ENCODE results near the gene GALNTL6. TPM values are rescaled to one million over a fixed set of nuclear protein-coding genes. Genes with fewer than 3 reads are reported as not detected.

Gene GALNTL6
- polyA plus RNA-seq, 4 donors, result 0.30 to 0.45 (median 0.31) TPM; not detected in 1

- Histone ChIP-seq H3K27me3 (ENCODE audit: control insufficient read depth in 3 of 3, insufficient read depth in 3 of 3, low read length in 3 of 3) (no peaks in the 10 kb centered on the region), H3K4me1 (ENCODE audit: control insufficient read depth in 3 of 3, insufficient read depth in 2 of 3, low read depth in 1 of 3, low read length in 2 of 3) (no peaks in the 10 kb centered on the region), H3K4me3 (ENCODE audit: low read depth in 1 of 3, low read length in 3 of 3) (no peak overlapping the region), H3K9me3 (ENCODE audit: control insufficient read depth in 2 of 2, insufficient read depth in 1 of 2, low read depth in 1 of 2, low read length in 1 of 2) (no peaks in the 10 kb centered on the region), H3K27ac (ENCODE audit: low read depth in 1 of 3, low read length in 2 of 3) (no peak overlapping the region), H3K36me3 (ENCODE audit: control insufficient read depth in 3 of 3, insufficient read depth in 2 of 3, low read depth in 1 of 3, low read length in 3 of 3) (no peaks in the 10 kb centered on the region)
- 54 to 59% (median 55%) methylated on average over 5 of the region's 5 CpGs for WGBS, 3 donors
- no peak for DNase-seq
- no peak for FAIRE-seq
Observed at GRCh38 chr4:172344308-172344938, 531.2 kb downstream of the GALNTL6 start.

GRCh38 chr4:172348426-172348825 is 535.2 kb downstream of the GALNTL6 start:
- H3K27ac ChIP-seq (ENCODE audit: low read depth in 1 of 3, low read length in 2 of 3), result no peak overlapping the region
- H3K4me3 ChIP-seq (ENCODE audit: low read depth in 1 of 3, low read length in 3 of 3), result no peak overlapping the region
- FAIRE-seq (no peak), DNase-seq (no peak)
- no peaks in the 10 kb centered on the region for H3K27me3 ChIP-seq (ENCODE audit: control insufficient read depth in 3 of 3, insufficient read depth in 3 of 3, low read length in 3 of 3)
- no peaks in the 10 kb centered on the region for H3K4me1 ChIP-seq (ENCODE audit: control insufficient read depth in 3 of 3, insufficient read depth in 2 of 3, low read depth in 1 of 3, low read length in 2 of 3)
- no peaks in the 10 kb centered on the region for H3K9me3 ChIP-seq (ENCODE audit: control insufficient read depth in 2 of 2, insufficient read depth in 1 of 2, low read depth in 1 of 2, low read length in 1 of 2)
- no peaks in the 10 kb centered on the region for H3K36me3 ChIP-seq (ENCODE audit: control insufficient read depth in 3 of 3, insufficient read depth in 2 of 3, low read depth in 1 of 3, low read length in 3 of 3)
- 27 to 69% (median 40%) methylated on average over 2 of the region's 2 CpGs for WGBS, 3 donors

- H3K27me3 ChIP-seq (ENCODE audit: control insufficient read depth in 3 of 3, insufficient read depth in 3 of 3, low read length in 3 of 3), result no peaks in the 10 kb centered on the region
- FAIRE-seq (no peak), DNase-seq (no peak)
- WGBS, 3 donors, result 54 to 65% (median 62%) methylated on average over 3 of the region's 3 CpGs
- H3K27ac ChIP-seq (ENCODE audit: low read depth in 1 of 3, low read length in 2 of 3), result no peak overlapping the region
- no peaks in the 10 kb centered on the region for H3K36me3 ChIP-seq (ENCODE audit: control insufficient read depth in 3 of 3, insufficient read depth in 2 of 3, low read depth in 1 of 3, low read length in 3 of 3)
- no peak overlapping the region for H3K4me3 ChIP-seq (ENCODE audit: low read depth in 1 of 3, low read length in 3 of 3)
- H3K9me3 ChIP-seq (ENCODE audit: control insufficient read depth in 2 of 2, insufficient read depth in 1 of 2, low read depth in 1 of 2, low read length in 1 of 2), result no peaks in the 10 kb centered on the region
- H3K4me1 ChIP-seq (ENCODE audit: control insufficient read depth in 3 of 3, insufficient read depth in 2 of 3, low read depth in 1 of 3, low read length in 2 of 3), result no peaks in the 10 kb centered on the region
Observed at GRCh38 chr4:172352356-172352755, 539.2 kb downstream of the GALNTL6 start.

- no peaks in the 10 kb centered on the region for H3K4me1 ChIP-seq (ENCODE audit: control insufficient read depth in 3 of 3, insufficient read depth in 2 of 3, low read depth in 1 of 3, low read length in 2 of 3)
- WGBS, 3 donors, result 53 to 56% (median 53%) methylated on average over 1 of the region's 1 CpG
- no peaks in the 10 kb centered on the region for H3K36me3 ChIP-seq (ENCODE audit: control insufficient read depth in 3 of 3, insufficient read depth in 2 of 3, low read depth in 1 of 3, low read length in 3 of 3)
- no peak for FAIRE-seq
- H3K27me3 ChIP-seq (ENCODE audit: control insufficient read depth in 3 of 3, insufficient read depth in 3 of 3, low read length in 3 of 3), result no peaks in the 10 kb centered on the region
- no peak overlapping the region for H3K27ac ChIP-seq (ENCODE audit: low read depth in 1 of 3, low read length in 2 of 3)
- no peak overlapping the region for H3K4me3 ChIP-seq (ENCODE audit: low read depth in 1 of 3, low read length in 3 of 3)
- no peak for DNase-seq
- H3K9me3 ChIP-seq (ENCODE audit: control insufficient read depth in 2 of 2, insufficient read depth in 1 of 2, low read depth in 1 of 2, low read length in 1 of 2), result no peaks in the 10 kb centered on the region
Observed at GRCh38 chr4:172356016-172356415, 542.8 kb downstream of the GALNTL6 start.

- DNase-seq (no peak), FAIRE-seq (no peak)
- no peak overlapping the region for H3K4me3 ChIP-seq (ENCODE audit: low read depth in 1 of 3, low read length in 3 of 3)
- H3K4me1 ChIP-seq (ENCODE audit: control insufficient read depth in 3 of 3, insufficient read depth in 2 of 3, low read depth in 1 of 3, low read length in 2 of 3), result no peaks in the 10 kb centered on the region
- no peaks in the 10 kb centered on the region for H3K27me3 ChIP-seq (ENCODE audit: control insufficient read depth in 3 of 3, insufficient read depth in 3 of 3, low read length in 3 of 3)
- H3K27ac ChIP-seq (ENCODE audit: low read depth in 1 of 3, low read length in 2 of 3), result no peak overlapping the region
- 65 to 80% (median 68%) methylated on average over 3 of the region's 3 CpGs for WGBS, 3 donors
- H3K9me3 ChIP-seq (ENCODE audit: control insufficient read depth in 2 of 2, insufficient read depth in 1 of 2, low read depth in 1 of 2, low read length in 1 of 2), result no peaks in the 10 kb centered on the region
- no peaks in the 10 kb centered on the region for H3K36me3 ChIP-seq (ENCODE audit: control insufficient read depth in 3 of 3, insufficient read depth in 2 of 3, low read depth in 1 of 3, low read length in 3 of 3)
Observed at GRCh38 chr4:172357006-172357540, 543.9 kb downstream of the GALNTL6 start.

- DNase-seq (no peak), FAIRE-seq (no peak)
- Histone ChIP-seq H3K27ac (ENCODE audit: low read depth in 1 of 3, low read length in 2 of 3) (no peak overlapping the region), H3K27me3 (ENCODE audit: control insufficient read depth in 3 of 3, insufficient read depth in 3 of 3, low read length in 3 of 3) (no peaks in the 10 kb centered on the region), H3K36me3 (ENCODE audit: control insufficient read depth in 3 of 3, insufficient read depth in 2 of 3, low read depth in 1 of 3, low read length in 3 of 3) (no peaks in the 10 kb centered on the region), H3K4me3 (ENCODE audit: low read depth in 1 of 3, low read length in 3 of 3) (no peak overlapping the region), H3K9me3 (ENCODE audit: control insufficient read depth in 2 of 2, insufficient read depth in 1 of 2, low read depth in 1 of 2, low read length in 1 of 2) (no peaks in the 10 kb centered on the region), H3K4me1 (ENCODE audit: control insufficient read depth in 3 of 3, insufficient read depth in 2 of 3, low read depth in 1 of 3, low read length in 2 of 3) (no peaks in the 10 kb centered on the region)
- 78 to 89% (median 87%) methylated on average over 1 of the region's 1 CpG for WGBS, 3 donors
Observed at GRCh38 chr4:172362569-172362968, 549.4 kb downstream of the GALNTL6 start.

- FAIRE-seq (no peak), DNase-seq (no peak)
- Histone ChIP-seq H3K9me3 (ENCODE audit: control insufficient read depth in 2 of 2, insufficient read depth in 1 of 2, low read depth in 1 of 2, low read length in 1 of 2) (peaks cover 2 to 4% of the 10 kb centered on the region in 2 donors), H3K4me3 (ENCODE audit: low read depth in 1 of 3, low read length in 3 of 3) (no peak overlapping the region), H3K27me3 (ENCODE audit: control insufficient read depth in 3 of 3, insufficient read depth in 3 of 3, low read length in 3 of 3) (no peaks in the 10 kb centered on the region), H3K27ac (ENCODE audit: low read depth in 1 of 3, low read length in 2 of 3) (no peak overlapping the region), H3K4me1 (ENCODE audit: control insufficient read depth in 3 of 3, insufficient read depth in 2 of 3, low read depth in 1 of 3, low read length in 2 of 3) (no peaks in the 10 kb centered on the region), H3K36me3 (ENCODE audit: control insufficient read depth in 3 of 3, insufficient read depth in 2 of 3, low read depth in 1 of 3, low read length in 3 of 3) (no peaks in the 10 kb centered on the region)
- WGBS, 3 donors, result 84 to 92% (median 90%) methylated on average over 21 to 25 of the region's 25 CpGs
Observed at GRCh38 chr4:172369471-172369959, 556.3 kb downstream of the GALNTL6 start.

GRCh38 chr4:172377486-172378140 is 564.4 kb downstream of the GALNTL6 start:
- no peaks in the 10 kb centered on the region for H3K36me3 ChIP-seq (ENCODE audit: control insufficient read depth in 3 of 3, insufficient read depth in 2 of 3, low read depth in 1 of 3, low read length in 3 of 3)
- no peak overlapping the region for H3K4me3 ChIP-seq (ENCODE audit: low read depth in 1 of 3, low read length in 3 of 3)
- no peak for FAIRE-seq
- DNase-seq, result no peak
- no peaks in the 10 kb centered on the region for H3K4me1 ChIP-seq (ENCODE audit: control insufficient read depth in 3 of 3, insufficient read depth in 2 of 3, low read depth in 1 of 3, low read length in 2 of 3)
- no peak overlapping the region for H3K27ac ChIP-seq (ENCODE audit: low read depth in 1 of 3, low read length in 2 of 3)
- H3K9me3 ChIP-seq (ENCODE audit: control insufficient read depth in 2 of 2, insufficient read depth in 1 of 2, low read depth in 1 of 2, low read length in 1 of 2), result peaks cover 0 to 9% of the 10 kb centered on the region in 2 donors
- no peaks in the 10 kb centered on the region for H3K27me3 ChIP-seq (ENCODE audit: control insufficient read depth in 3 of 3, insufficient read depth in 3 of 3, low read length in 3 of 3)
- WGBS, 3 donors, result 92 to 96% (median 95%) methylated on average over 20 to 27 of the region's 27 CpGs

All from small intestine (tissue), 7 donors.